ENCODE data around the gene TDRD3.
"Not testable (repeated sequence)": the region's sequence is repeated elsewhere in the genome, so short reads cannot be mapped to it uniquely, and the experiment has no call there.

The TDRD3 gene

GRCh38 chr13:60398907-60399589 is 2.0 kb downstream of the TDRD3 start:
- DNase-seq (ENCODE audit: low read depth): no peak

- DNase-seq (ENCODE audit: low read depth): no peak
These were observed 5.0 kb downstream of the TDRD3 start for GRCh38 chr13:60402022-60402421.

GRCh38 chr13:60407095-60407494 is 10.1 kb downstream of the TDRD3 start:
- DNase-seq (ENCODE audit: low read depth): no peak

- not testable (repeated sequence) for DNase-seq (ENCODE audit: low read depth)
These were observed 10.8 kb downstream of the TDRD3 start for GRCh38 chr13:60407852-60408251.

GRCh38 chr13:60409574-60410292 is 12.7 kb downstream of the TDRD3 start:
- DNase-seq (ENCODE audit: low read depth): not testable (repeated sequence)

- no peak for DNase-seq (ENCODE audit: low read depth)
These were observed 13.3 kb downstream of the TDRD3 start for GRCh38 chr13:60410299-60410698.

- DNase-seq (ENCODE audit: low read depth): no peak
These were observed 14.4 kb downstream of the TDRD3 start for GRCh38 chr13:60411464-60411863.

- DNase-seq (ENCODE audit: low read depth): no peak
These were observed 15.0 kb downstream of the TDRD3 start for GRCh38 chr13:60411983-60412382.

- DNase-seq (ENCODE audit: low read depth): no peak
These were observed 16.0 kb downstream of the TDRD3 start for GRCh38 chr13:60412909-60413616.

- DNase-seq (ENCODE audit: low read depth): no peak
These were observed 17.2 kb downstream of the TDRD3 start for GRCh38 chr13:60414177-60414576.

- DNase-seq (ENCODE audit: low read depth): no peak
These were observed 20.7 kb downstream of the TDRD3 start for GRCh38 chr13:60417734-60418133.

GRCh38 chr13:60418954-60419353 is 21.9 kb downstream of the TDRD3 start:
- DNase-seq (ENCODE audit: low read depth): no peak

- no peak for DNase-seq (ENCODE audit: low read depth)
These were observed 28.3 kb downstream of the TDRD3 start for GRCh38 chr13:60425332-60425731.

GRCh38 chr13:60426075-60426474 is 29.1 kb downstream of the TDRD3 start:
- no peak for DNase-seq (ENCODE audit: low read depth)

- DNase-seq (ENCODE audit: low read depth): no peak
These were observed 30.3 kb downstream of the TDRD3 start for GRCh38 chr13:60427285-60427684.

GRCh38 chr13:60431108-60431700 is 34.2 kb downstream of the TDRD3 start:
- DNase-seq (ENCODE audit: low read depth): no peak

GRCh38 chr13:60433505-60433904 is 36.5 kb downstream of the TDRD3 start:
- DNase-seq (ENCODE audit: low read depth): no peak

GRCh38 chr13:60435762-60436374 is 38.8 kb downstream of the TDRD3 start:
- no peak for DNase-seq (ENCODE audit: low read depth)

GRCh38 chr13:60439201-60439600 is 42.2 kb downstream of the TDRD3 start:
- DNase-seq (ENCODE audit: low read depth): no peak

GRCh38 chr13:60441761-60442160 is 44.7 kb downstream of the TDRD3 start:
- DNase-seq (ENCODE audit: low read depth): no peak

- no peak for DNase-seq (ENCODE audit: low read depth)
These were observed 52.0 kb downstream of the TDRD3 start for GRCh38 chr13:60448907-60449510.

- no peak for DNase-seq (ENCODE audit: low read depth)
These were observed 56.5 kb downstream of the TDRD3 start for GRCh38 chr13:60453490-60453889.

All from activated T-cell treated with anti-CD3 and anti-CD28 coated beads for 24 hours (primary cell).